Ovary (tissue), 3 donors: ENCODE measurements around the gene TBXAS1.

Experiments
- CTCF ChIP-seq, 3 donors: fragments of 450-650 bp in 2 of 3; fragments of 200-600 bp in 1 of 3; IDR thresholded peaks; one replicate each; pipeline versions ENCODE4 v1.5.1 to v1.8.0; 2016 to 2022; ENCODE audit warnings: antibody characterized with exemption in 3 of 3, mild to moderate bottlenecking in 1 of 3
- EP300 ChIP-seq: sonication (generic); formaldehyde crosslinking; IDR thresholded peaks from one replicate; pipeline ENCODE4 v1.6.1; 2017; ENCODE audit warnings: antibody characterized with exemption
- donor health status: DM: no; HTN: no; CAD: no.

- TF ChIP-seq CTCF (IDR thresholded peaks at IDR 0.05) (no peak), EP300 (no peak)
Observed at GRCh38 chr7:139918480-139918879, 89.4 kb downstream of the TBXAS1 start.
